H9 (cell line): Measurements from ENCODE around the gene MOV10. TPM values are rescaled to one million over a fixed set of nuclear protein-coding genes. Genes with fewer than 3 reads are reported as not detected.

Source experiments
- DNase-seq: peaks from one replicate; pipeline ENCODE4 v3.0.0-alpha.2; 2017
- H2AFZ ChIP-seq: one replicate; pipeline ENCODE4 v1.6.1; 2013; ENCODE audit warnings: mild to moderate bottlenecking, low read length, control low read depth, moderate library complexity
- H2AK5ac ChIP-seq: 2 replicates; pipeline ENCODE4 v1.6.1; 2013; ENCODE audit warnings: low read length, control low read depth, mixed read lengths; ENCODE audit not compliant: insufficient read length
- H2BK120ac ChIP-seq: one replicate; pipeline ENCODE4 v1.6.1; 2013; ENCODE audit warnings: low read depth, mild to moderate bottlenecking, low read length, control low read depth, inconsistent platforms; ENCODE audit not compliant: poor library complexity, severe bottlenecking
- H2BK12ac ChIP-seq: 2 replicates; pipeline ENCODE4 v1.6.1; 2013; ENCODE audit warnings: low read length, control low read depth, mixed read lengths, low read depth; ENCODE audit not compliant: insufficient read length
- H2BK15ac ChIP-seq: 2 replicates; pipeline ENCODE4 v1.6.1; 2013; ENCODE audit warnings: low read depth, low read length, control low read depth
- H2BK20ac ChIP-seq: one replicate; pipeline ENCODE4 v1.6.1; 2013; ENCODE audit warnings: low read depth, mild to moderate bottlenecking, low read length, control low read depth, inconsistent platforms; ENCODE audit not compliant: poor library complexity, severe bottlenecking
- H2BK5ac ChIP-seq: 2 replicates; pipeline ENCODE4 v1.6.1; 2013; ENCODE audit warnings: low read length, control low read depth, mixed read lengths; ENCODE audit not compliant: insufficient read length
- H3K14ac ChIP-seq: 2 replicates; pipeline ENCODE4 v1.6.1; 2013; ENCODE audit warnings: low read length, control low read depth; ENCODE audit not compliant: insufficient read depth
- H3K18ac ChIP-seq: 2 replicates; pipeline ENCODE4 v1.6.1; 2013; ENCODE audit warnings: low read depth, mild to moderate bottlenecking, mixed read lengths, low read length, control low read depth; ENCODE audit not compliant: insufficient read length
- H3K23ac ChIP-seq: 2 replicates; pipeline ENCODE4 v1.6.1; 2013; ENCODE audit warnings: low read length, control low read depth, mixed read lengths, low read depth; ENCODE audit not compliant: insufficient read length
- H3K23me2 ChIP-seq: 2 replicates; pipeline ENCODE4 v1.6.1; 2013; ENCODE audit warnings: low read depth, mild to moderate bottlenecking, mixed read lengths, low read length, control low read depth; ENCODE audit not compliant: insufficient read length, poor library complexity, severe bottlenecking
- H3K27ac ChIP-seq: 2 replicates; pipeline ENCODE4 v1.5.1; 2013; ENCODE audit warnings: low read length, control low read depth, mixed read lengths, low read depth; ENCODE audit not compliant: insufficient read length
- H3K27me3 ChIP-seq: 2 replicates; pipeline ENCODE4 v1.6.1; 2013; ENCODE audit warnings: low read length, control low read depth, inconsistent platforms; ENCODE audit not compliant: insufficient read depth
- H3K4ac ChIP-seq: 2 replicates; pipeline ENCODE4 v1.6.1; 2013; ENCODE audit warnings: low read depth, mild to moderate bottlenecking, control low read depth, inconsistent platforms, low read length, moderate library complexity
- H3K4me1 ChIP-seq: 2 replicates; pipeline ENCODE4 v1.6.1; 2013; ENCODE audit warnings: low read length, control low read depth, inconsistent platforms; ENCODE audit not compliant: insufficient read depth
- H3K4me2 ChIP-seq: 2 replicates; pipeline ENCODE4 v1.6.1; 2013; ENCODE audit warnings: low read length, control low read depth, mixed read lengths; ENCODE audit not compliant: insufficient read length, insufficient read depth
- H3K56ac ChIP-seq: 2 replicates; pipeline ENCODE4 v1.6.1; 2013; ENCODE audit warnings: low read depth, mild to moderate bottlenecking, mixed read lengths, low read length, control low read depth; ENCODE audit not compliant: insufficient read length
- H3K79me1 ChIP-seq: 2 replicates; pipeline ENCODE4 v1.6.1; 2013; ENCODE audit warnings: low read depth, mild to moderate bottlenecking, moderate library complexity, low read length, control low read depth, inconsistent platforms; ENCODE audit not compliant: insufficient read depth, poor library complexity, severe bottlenecking
- H3K79me2 ChIP-seq: 2 replicates; pipeline ENCODE4 v1.6.1; 2013; ENCODE audit warnings: low read length, control low read depth, inconsistent platforms; ENCODE audit not compliant: insufficient read depth
- H3K9ac ChIP-seq: 2 replicates; pipeline ENCODE4 v1.6.1; 2013; ENCODE audit warnings: low read length, control low read depth, mixed read lengths; ENCODE audit not compliant: insufficient read length; ENCODE audit errors: extremely low read depth
- H3K9me3 ChIP-seq: one replicate; pipeline ENCODE4 v1.6.1; 2013; ENCODE audit warnings: low read depth, low read length, inconsistent platforms; ENCODE audit not compliant: control insufficient read depth
- H3T11ph ChIP-seq: one replicate; pipeline ENCODE4 v1.6.1; 2013; ENCODE audit warnings: mild to moderate bottlenecking, low read length, control low read depth, inconsistent platforms
- H4K20me1 ChIP-seq: one replicate; pipeline ENCODE4 v1.6.1; 2013; ENCODE audit not compliant: control insufficient read depth, insufficient read length, insufficient read depth
- H4K5ac ChIP-seq: 2 replicates; pipeline ENCODE4 v1.6.1; 2013; ENCODE audit warnings: low read depth, mild to moderate bottlenecking, mixed read lengths, low read length, control low read depth; ENCODE audit not compliant: insufficient read length
- H4K8ac ChIP-seq: replicated peaks from 2 replicates; pipeline ENCODE4 v1.6.1; 2013; ENCODE audit warnings: low read length, control low read depth, mixed read lengths, low read depth; ENCODE audit not compliant: insufficient read length
- H4K91ac ChIP-seq: 2 replicates; pipeline ENCODE4 v1.6.1; 2013; ENCODE audit warnings: low read depth, mild to moderate bottlenecking, moderate library complexity, mixed read lengths, low read length, control low read depth; ENCODE audit not compliant: insufficient read length
- H3K27ac Mint-ChIP-seq, 3 experiments: 2 replicates in 2 of 3; 3 replicates in 1 of 3; pipeline ENCODE4 v1.8.0; 2020 to 2021; ENCODE audit warnings: mixed read lengths in 3 of 3, mild to moderate bottlenecking in 1 of 3, moderate library complexity in 1 of 3
- H3K27me3 Mint-ChIP-seq: 2 replicates; pipeline ENCODE4 v1.8.0; 2021; ENCODE audit warnings: low read depth, mild to moderate bottlenecking, moderate library complexity, mixed read lengths
- H3K36me3 Mint-ChIP-seq, 3 experiments: 2 replicates in 2 of 3; 3 replicates in 1 of 3; pipeline ENCODE4 v1.8.0; 2020 to 2021; ENCODE audit warnings: low read depth in 3 of 3, mixed read lengths in 3 of 3; ENCODE audit not compliant: insufficient read depth in 1 of 3
- H3K4me1 Mint-ChIP-seq, 2 experiments: 2 replicates each; pipeline ENCODE4 v1.8.0; 2020; ENCODE audit warnings: mixed read lengths in 2 of 2
- H3K4me3 Mint-ChIP-seq, 2 experiments: 2 replicates in 1 of 2; 3 replicates in 1 of 2; pipeline ENCODE4 v1.8.0; 2020 to 2021; ENCODE audit warnings: mild to moderate bottlenecking in 2 of 2, mixed read lengths in 2 of 2, moderate library complexity in 1 of 2
- H3K9me3 Mint-ChIP-seq, 2 experiments: 2 replicates in 1 of 2; 3 replicates in 1 of 2; pipeline ENCODE4 v1.8.0; 2020; ENCODE audit warnings: mild to moderate bottlenecking in 2 of 2, mixed read lengths in 2 of 2, moderate library complexity in 1 of 2
- WGBS: extraction: QIAGEN DNeasy Blood & Tissue Kit; methylation state at CpG from one replicate; pipeline ENCODE4 v1.1.7; 2013; ENCODE audit warnings: missing lambda C conversion rate, low lambda C conversion rate, mixed read lengths; ENCODE audit not compliant: insufficient read length; ENCODE audit errors: extremely low coverage; 5-methylcytosine and 5-hydroxymethylcytosine counted together
- total RNA-seq: library from RNA; stranded (reverse); gene quantifications from 2 replicates; pipeline ENCODE4 v1.2.1, GENCODE V29; 2021
- TF ChIP-seq, protein P1 (sequence below): fragments of 200-600 bp; sonication (generic); conservative IDR thresholded peaks from 3 replicates; pipeline ENCODE4 v1.8.0; 2021; ENCODE audit warnings: antibody characterized with exemption, mild to moderate bottlenecking

MOV10 gene
- total RNA-seq, 1 experiment from 2014 or later = 77.8 TPM

- H4K5ac ChIP-seq = no peak overlapping the region
- peaks cover 0 to 7% of the 10 kb centered on the region in 2 experiments; a peak in 2 of 4 replicates for H3K4me1 Mint-ChIP-seq
- no peak overlapping the region for H3T11ph ChIP-seq
- no peaks in the 10 kb centered on the region for H3K23me2 ChIP-seq
- no peak overlapping the region for H3K27ac ChIP-seq
- H3K9me3 ChIP-seq = no peaks in the 10 kb centered on the region
- TF ChIP-seq, protein P1, sequence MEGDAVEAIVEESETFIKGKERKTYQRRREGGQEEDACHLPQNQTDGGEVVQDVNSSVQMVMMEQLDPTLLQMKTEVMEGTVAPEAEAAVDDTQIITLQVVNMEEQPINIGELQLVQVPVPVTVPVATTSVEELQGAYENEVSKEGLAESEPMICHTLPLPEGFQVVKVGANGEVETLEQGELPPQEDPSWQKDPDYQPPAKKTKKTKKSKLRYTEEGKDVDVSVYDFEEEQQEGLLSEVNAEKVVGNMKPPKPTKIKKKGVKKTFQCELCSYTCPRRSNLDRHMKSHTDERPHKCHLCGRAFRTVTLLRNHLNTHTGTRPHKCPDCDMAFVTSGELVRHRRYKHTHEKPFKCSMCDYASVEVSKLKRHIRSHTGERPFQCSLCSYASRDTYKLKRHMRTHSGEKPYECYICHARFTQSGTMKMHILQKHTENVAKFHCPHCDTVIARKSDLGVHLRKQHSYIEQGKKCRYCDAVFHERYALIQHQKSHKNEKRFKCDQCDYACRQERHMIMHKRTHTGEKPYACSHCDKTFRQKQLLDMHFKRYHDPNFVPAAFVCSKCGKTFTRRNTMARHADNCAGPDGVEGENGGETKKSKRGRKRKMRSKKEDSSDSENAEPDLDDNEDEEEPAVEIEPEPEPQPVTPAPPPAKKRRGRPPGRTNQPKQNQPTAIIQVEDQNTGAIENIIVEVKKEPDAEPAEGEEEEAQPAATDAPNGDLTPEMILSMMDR = no peak
- no peak for DNase-seq
- H4K91ac ChIP-seq = no peak overlapping the region
- no peak overlapping the region for H2BK5ac ChIP-seq
- H3K9me3 Mint-ChIP-seq = peaks cover 5 to 7% of the 10 kb centered on the region in 2 experiments; a peak in 3 of 5 replicates
- H3K9ac ChIP-seq = no peak overlapping the region
- H2BK12ac ChIP-seq = no peak overlapping the region
- H4K8ac ChIP-seq = no peak overlapping the region
- no peak overlapping the region for H3K18ac ChIP-seq
- no peak overlapping the region for H2BK120ac ChIP-seq
- no peak overlapping the region for H2BK20ac ChIP-seq
- H2AFZ ChIP-seq = no peak overlapping the region
- no peak overlapping the region for H3K27ac Mint-ChIP-seq
- H3K23ac ChIP-seq = no peak overlapping the region
- H3K79me1 ChIP-seq = no peaks in the 10 kb centered on the region
- no CpG with 5 or more reads among the region's 2 CpGs for WGBS
- H3K27me3 ChIP-seq = no peaks in the 10 kb centered on the region
- H3K4ac ChIP-seq = no peak overlapping the region
- H3K14ac ChIP-seq = no peak overlapping the region
- no peaks in the 10 kb centered on the region for H4K20me1 ChIP-seq
- no peak overlapping the region for H3K4me3 Mint-ChIP-seq
- no peak overlapping the region for H3K56ac ChIP-seq
- H2BK15ac ChIP-seq = no peak overlapping the region
- H3K4me2 ChIP-seq = no peak overlapping the region
- peaks cover 8 to 11% (median 9%) of the 10 kb centered on the region in 3 experiments for H3K36me3 Mint-ChIP-seq
- H3K79me2 ChIP-seq = peaks cover 11% of the 10 kb centered on the region; the same call in 1 of the 2 replicates
- no peak overlapping the region for H2AK5ac ChIP-seq
- no peaks in the 10 kb centered on the region for H3K4me1 ChIP-seq
- H3K27me3 Mint-ChIP-seq = no peaks in the 10 kb centered on the region
Observed at GRCh38 chr1:112636056-112636455, 38.4 kb upstream of the MOV10 start.
